ENCODE measurements around the gene LMAN2L.

Gene LMAN2L

GRCh38 chr2:96710985-96711384, 28.9 kb downstream of the LMAN2L start:
- Histone ChIP-seq H3K14ac (ENCODE audit: low read length) (no peak overlapping the region), H4K91ac (ENCODE audit: low read depth, low read length, poor library complexity) (no peak overlapping the region), H2AFZ (ENCODE audit: low read length) (no peak overlapping the region), H2BK120ac (ENCODE audit: low read depth, low read length) (no peak overlapping the region), H2BK15ac (ENCODE audit: low read length) (no peak overlapping the region), H3K4me1 (ENCODE audit: control insufficient read depth in 2 of 2, insufficient read depth in 1 of 2, low read depth in 1 of 2, low read length in 2 of 2) (no peaks in the 10 kb centered on the region), H3K79me1 (ENCODE audit: low read depth, low read length) (no peaks in the 10 kb centered on the region), H3K23ac (ENCODE audit: low read depth, low read length, poor library complexity) (no peak overlapping the region), H3K36me3 (replicated peaks in 1 of 2; ENCODE audit: control insufficient read depth in 2 of 2, insufficient read depth in 2 of 2, low read length in 2 of 2) (peaks cover 37 to 95% of the 10 kb centered on the region in 2 donors), H2AK5ac (ENCODE audit: low read depth, low read length) (no peak overlapping the region), H2BK12ac (ENCODE audit: low read length) (no peak overlapping the region), H3K4ac (ENCODE audit: low read length) (no peak overlapping the region), H3K27ac (replicated peaks; ENCODE audit: low read length) (no peak overlapping the region), H3K4me3 (ENCODE audit: low read length in 2 of 2) (no peak overlapping the region), H2BK5ac (ENCODE audit: low read length) (no peak overlapping the region), H3K4me2 (ENCODE audit: insufficient read depth, low read length, poor library complexity, severe bottlenecking) (no peak overlapping the region), H3K27me3 (ENCODE audit: control insufficient read depth in 3 of 3, insufficient read depth in 3 of 3, low read depth in 1 of 3, low read length in 3 of 3) (no peaks in the 10 kb centered on the region), H3K9me3 (replicated peaks in 1 of 2; ENCODE audit: control insufficient read depth in 2 of 2, insufficient read depth in 1 of 2, low read depth in 1 of 2, low read length in 2 of 2) (peaks cover 2 to 11% of the 10 kb centered on the region in 2 donors), H4K8ac (ENCODE audit: low read depth, low read length) (no peak overlapping the region), H3K18ac (ENCODE audit: low read length) (no peak overlapping the region), H3K9ac (ENCODE audit: low read depth, low read length, poor library complexity) (no peak overlapping the region)
- DNase-seq (ENCODE audit: low spot score) = no peak
- WGBS, 2 donors (ENCODE audit: extremely low coverage in 2 of 2, insufficient read length in 2 of 2, insufficient replicate concordance in 1 of 2) = no CpG with 5 or more reads among the region's 3 CpGs

- Histone ChIP-seq H3K9me3 (replicated peaks in 1 of 2; ENCODE audit: control insufficient read depth in 2 of 2, insufficient read depth in 1 of 2, low read depth in 1 of 2, low read length in 2 of 2) (no peaks in the 10 kb centered on the region), H3K4me3 (ENCODE audit: low read length in 2 of 2) (no peak overlapping the region), H3K36me3 (replicated peaks in 1 of 2; ENCODE audit: control insufficient read depth in 2 of 2, insufficient read depth in 2 of 2, low read length in 2 of 2) (peaks cover 29 to 62% of the 10 kb centered on the region in 2 donors), H3K4me2 (ENCODE audit: insufficient read depth, low read length, poor library complexity, severe bottlenecking) (no peak overlapping the region), H2BK12ac (ENCODE audit: low read length) (no peak overlapping the region), H3K18ac (ENCODE audit: low read length) (no peak overlapping the region), H2BK5ac (ENCODE audit: low read length) (no peak overlapping the region), H2AFZ (ENCODE audit: low read length) (no peak overlapping the region), H4K8ac (ENCODE audit: low read depth, low read length) (no peak overlapping the region), H2BK120ac (ENCODE audit: low read depth, low read length) (no peak overlapping the region), H3K79me1 (ENCODE audit: low read depth, low read length) (no peaks in the 10 kb centered on the region), H3K4ac (ENCODE audit: low read length) (no peak overlapping the region), H2AK5ac (ENCODE audit: low read depth, low read length) (no peak overlapping the region), H4K91ac (ENCODE audit: low read depth, low read length, poor library complexity) (no peak overlapping the region), H2BK15ac (ENCODE audit: low read length) (no peak overlapping the region), H3K4me1 (ENCODE audit: control insufficient read depth in 2 of 2, insufficient read depth in 1 of 2, low read depth in 1 of 2, low read length in 2 of 2) (no peaks in the 10 kb centered on the region), H3K9ac (ENCODE audit: low read depth, low read length, poor library complexity) (no peak overlapping the region), H3K27me3 (ENCODE audit: control insufficient read depth in 3 of 3, insufficient read depth in 3 of 3, low read depth in 1 of 3, low read length in 3 of 3) (no peaks in the 10 kb centered on the region), H3K23ac (ENCODE audit: low read depth, low read length, poor library complexity) (peak overlapping the region; percentile 27), H3K14ac (ENCODE audit: low read length) (no peak overlapping the region), H3K27ac (replicated peaks; ENCODE audit: low read length) (no peak overlapping the region)
- WGBS, 2 donors (ENCODE audit: extremely low coverage in 2 of 2, insufficient read length in 2 of 2, insufficient replicate concordance in 1 of 2) = no CpG with 5 or more reads among the region's 16 CpGs
- no peak for DNase-seq (ENCODE audit: low spot score)
These were observed 36.7 kb downstream of the LMAN2L start for GRCh38 chr2:96703021-96703751.

GRCh38 chr2:96702098-96702785, 37.6 kb downstream of the LMAN2L start:
- H3K4me3 ChIP-seq (ENCODE audit: low read length in 2 of 2) = peak overlapping the region in 1 of 2 donors; percentile 29
- H3K36me3 ChIP-seq (replicated peaks in 1 of 2; ENCODE audit: control insufficient read depth in 2 of 2, insufficient read depth in 2 of 2, low read length in 2 of 2) = peaks cover 24 to 53% of the 10 kb centered on the region in 2 donors
- no peak overlapping the region for H2AFZ ChIP-seq (ENCODE audit: low read length)
- H3K4me1 ChIP-seq (ENCODE audit: control insufficient read depth in 2 of 2, insufficient read depth in 1 of 2, low read depth in 1 of 2, low read length in 2 of 2) = no peaks in the 10 kb centered on the region
- H2AK5ac ChIP-seq (ENCODE audit: low read depth, low read length) = no peak overlapping the region
- WGBS, 2 donors (ENCODE audit: extremely low coverage in 2 of 2, insufficient read length in 2 of 2, insufficient replicate concordance in 1 of 2) = no CpG with 5 or more reads among the region's 17 CpGs
- no peak overlapping the region for H3K18ac ChIP-seq (ENCODE audit: low read length)
- H4K8ac ChIP-seq (ENCODE audit: low read depth, low read length) = no peak overlapping the region
- H3K4ac ChIP-seq (ENCODE audit: low read length) = no peak overlapping the region
- H2BK120ac ChIP-seq (ENCODE audit: low read depth, low read length) = no peak overlapping the region
- no peaks in the 10 kb centered on the region for H3K27me3 ChIP-seq (ENCODE audit: control insufficient read depth in 3 of 3, insufficient read depth in 3 of 3, low read depth in 1 of 3, low read length in 3 of 3)
- H2BK5ac ChIP-seq (ENCODE audit: low read length) = no peak overlapping the region
- no peak overlapping the region for H3K14ac ChIP-seq (ENCODE audit: low read length)
- DNase-seq (ENCODE audit: low spot score) = no peak
- no peaks in the 10 kb centered on the region for H3K9me3 ChIP-seq (replicated peaks in 1 of 2; ENCODE audit: control insufficient read depth in 2 of 2, insufficient read depth in 1 of 2, low read depth in 1 of 2, low read length in 2 of 2)
- no peak overlapping the region for H2BK15ac ChIP-seq (ENCODE audit: low read length)
- no peak overlapping the region for H3K23ac ChIP-seq (ENCODE audit: low read depth, low read length, poor library complexity)
- H3K9ac ChIP-seq (ENCODE audit: low read depth, low read length, poor library complexity) = no peak overlapping the region
- no peak overlapping the region for H4K91ac ChIP-seq (ENCODE audit: low read depth, low read length, poor library complexity)
- no peak overlapping the region for H3K27ac ChIP-seq (replicated peaks; ENCODE audit: low read length)
- no peaks in the 10 kb centered on the region for H3K79me1 ChIP-seq (ENCODE audit: low read depth, low read length)
- H2BK12ac ChIP-seq (ENCODE audit: low read length) = no peak overlapping the region
- no peak overlapping the region for H3K4me2 ChIP-seq (ENCODE audit: insufficient read depth, low read length, poor library complexity, severe bottlenecking)

- no peak overlapping the region for H3K23ac ChIP-seq (ENCODE audit: low read depth, low read length, poor library complexity)
- H2BK5ac ChIP-seq (ENCODE audit: low read length) = no peak overlapping the region
- no peaks in the 10 kb centered on the region for H3K4me1 ChIP-seq (ENCODE audit: control insufficient read depth in 2 of 2, insufficient read depth in 1 of 2, low read depth in 1 of 2, low read length in 2 of 2)
- no peak for DNase-seq (ENCODE audit: low spot score)
- H3K9ac ChIP-seq (ENCODE audit: low read depth, low read length, poor library complexity) = no peak overlapping the region
- no peak overlapping the region for H2BK120ac ChIP-seq (ENCODE audit: low read depth, low read length)
- no peaks in the 10 kb centered on the region for H3K9me3 ChIP-seq (replicated peaks in 1 of 2; ENCODE audit: control insufficient read depth in 2 of 2, insufficient read depth in 1 of 2, low read depth in 1 of 2, low read length in 2 of 2)
- no peak overlapping the region for H3K18ac ChIP-seq (ENCODE audit: low read length)
- no peaks in the 10 kb centered on the region for H3K79me1 ChIP-seq (ENCODE audit: low read depth, low read length)
- H4K91ac ChIP-seq (ENCODE audit: low read depth, low read length, poor library complexity) = no peak overlapping the region
- H3K36me3 ChIP-seq (replicated peaks in 1 of 2; ENCODE audit: control insufficient read depth in 2 of 2, insufficient read depth in 2 of 2, low read length in 2 of 2) = peaks cover 20 to 47% of the 10 kb centered on the region in 2 donors
- no CpG with 5 or more reads among the region's 6 CpGs for WGBS, 2 donors (ENCODE audit: extremely low coverage in 2 of 2, insufficient read length in 2 of 2, insufficient replicate concordance in 1 of 2)
- H3K4me2 ChIP-seq (ENCODE audit: insufficient read depth, low read length, poor library complexity, severe bottlenecking) = no peak overlapping the region
- no peaks in the 10 kb centered on the region for H3K27me3 ChIP-seq (ENCODE audit: control insufficient read depth in 3 of 3, insufficient read depth in 3 of 3, low read depth in 1 of 3, low read length in 3 of 3)
- H4K8ac ChIP-seq (ENCODE audit: low read depth, low read length) = no peak overlapping the region
- no peak overlapping the region for H3K4ac ChIP-seq (ENCODE audit: low read length)
- no peak overlapping the region for H2BK15ac ChIP-seq (ENCODE audit: low read length)
- H3K4me3 ChIP-seq (ENCODE audit: low read length in 2 of 2) = no peak overlapping the region
- H3K14ac ChIP-seq (ENCODE audit: low read length) = no peak overlapping the region
- no peak overlapping the region for H2AFZ ChIP-seq (ENCODE audit: low read length)
- no peak overlapping the region for H2AK5ac ChIP-seq (ENCODE audit: low read depth, low read length)
- no peak overlapping the region for H3K27ac ChIP-seq (replicated peaks; ENCODE audit: low read length)
- no peak overlapping the region for H2BK12ac ChIP-seq (ENCODE audit: low read length)
These were observed 38.2 kb downstream of the LMAN2L start for GRCh38 chr2:96701636-96702035.

Data from neuronal stem cell (in vitro differentiated cells).